Measurements from ENCODE around the gene ZMIZ1.

- TF ChIP-seq, protein P1, sequence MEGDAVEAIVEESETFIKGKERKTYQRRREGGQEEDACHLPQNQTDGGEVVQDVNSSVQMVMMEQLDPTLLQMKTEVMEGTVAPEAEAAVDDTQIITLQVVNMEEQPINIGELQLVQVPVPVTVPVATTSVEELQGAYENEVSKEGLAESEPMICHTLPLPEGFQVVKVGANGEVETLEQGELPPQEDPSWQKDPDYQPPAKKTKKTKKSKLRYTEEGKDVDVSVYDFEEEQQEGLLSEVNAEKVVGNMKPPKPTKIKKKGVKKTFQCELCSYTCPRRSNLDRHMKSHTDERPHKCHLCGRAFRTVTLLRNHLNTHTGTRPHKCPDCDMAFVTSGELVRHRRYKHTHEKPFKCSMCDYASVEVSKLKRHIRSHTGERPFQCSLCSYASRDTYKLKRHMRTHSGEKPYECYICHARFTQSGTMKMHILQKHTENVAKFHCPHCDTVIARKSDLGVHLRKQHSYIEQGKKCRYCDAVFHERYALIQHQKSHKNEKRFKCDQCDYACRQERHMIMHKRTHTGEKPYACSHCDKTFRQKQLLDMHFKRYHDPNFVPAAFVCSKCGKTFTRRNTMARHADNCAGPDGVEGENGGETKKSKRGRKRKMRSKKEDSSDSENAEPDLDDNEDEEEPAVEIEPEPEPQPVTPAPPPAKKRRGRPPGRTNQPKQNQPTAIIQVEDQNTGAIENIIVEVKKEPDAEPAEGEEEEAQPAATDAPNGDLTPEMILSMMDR (IDR thresholded peaks at IDR 0.05 in 4 of 5, conservative IDR thresholded peaks at IDR 0.05 in 1 of 5), result no peak
- TF ChIP-seq POLR2A (IDR thresholded peaks at IDR 0.05), result no peak
These were observed 227.7 kb downstream of the ZMIZ1 start for GRCh38 chr10:79296431-79296830.

Data from gastrocnemius medialis (tissue), 4 donors.